Measurements from ENCODE around the gene TRIM24. TPM values are rescaled to one million over a fixed set of nuclear protein-coding genes. Genes with fewer than 3 reads are reported as not detected.

Gene TRIM24
- 5.3 and 6.5 TPM in 2 replicates for polyA plus RNA-seq (2012; rRNA removed)
- 7.2 and 7.4 TPM in 2 replicates for polyA plus RNA-seq (2012; cell fraction: cytosol; rRNA removed)
- polyA plus RNA-seq (2012; cell fraction: nucleus; rRNA removed), result 4.4 and 7.1 TPM in 2 replicates

DNA sequence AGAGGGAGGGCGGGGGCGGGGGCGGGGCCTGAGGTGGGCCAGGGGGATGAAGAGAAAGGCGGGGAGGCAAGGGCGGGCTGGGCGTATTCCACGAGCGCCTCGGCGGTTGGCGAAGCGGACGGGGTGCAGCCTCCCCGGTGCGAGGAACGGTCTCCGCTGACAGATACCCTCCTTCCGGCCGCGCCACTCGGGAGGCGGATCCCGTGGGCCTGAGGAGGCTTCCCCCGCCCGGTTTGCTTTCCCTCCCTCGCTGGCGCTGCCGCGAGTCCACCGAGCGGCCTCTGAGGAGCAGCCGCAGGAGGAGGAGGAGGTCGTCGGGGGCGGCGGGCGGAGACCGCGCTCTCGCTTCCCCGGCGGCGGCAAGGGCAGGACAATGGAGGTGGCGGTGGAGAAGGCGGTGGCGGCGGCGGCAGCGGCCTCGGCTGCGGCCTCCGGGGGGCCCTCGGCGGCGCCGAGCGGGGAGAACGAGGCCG lies at the start of gene TRIM24:
TRIM24 (plus strand) TSS at position 84 of the 473 bp plus-strand sequence; CDS start at position 374, 290 bp downstream.
- ChIA-PET POLR2A (interaction anchor here (0.6 to 1.0 kb wide), 4 partner anchors 8 to 299 kb away, joined by 3 to 5 read pairs (median 4); no protein-coding TSS in a partner anchor), CTCF (interaction anchor here (0.6 to 3.3 kb wide), 3 partner anchors 22 to 278 kb away, joined by 3 to 17 read pairs (median 3); no protein-coding TSS in a partner anchor)
- peaks cover 12% of the 10 kb centered on the region for H3F3A ChIP-seq (replicated peaks; ENCODE audit: insufficient read depth)
- WGBS (ENCODE audit: low lambda C conversion rate), result 0% methylated on average over 4 of the region's 59 CpGs
- no peaks in the 10 kb centered on the region for H3K9me3 ChIP-seq
- H3K4me1 ChIP-seq (ENCODE audit: control insufficient read depth in 1 of 2, insufficient read depth in 2 of 2, low read depth in 1 of 2, low read length in 1 of 2), result peaks cover 6 to 7% of the 10 kb centered on the region in 2 experiments; a peak in 3 of 4 replicates
- H3K9ac ChIP-seq, result peak within 1 kb of the TSS; percentile 74
- H3K79me2 ChIP-seq (ENCODE audit: insufficient read depth), result peaks cover 44% of the 10 kb centered on the region
- peak within 1 kb of the TSS; percentile 80 for H3K4me2 ChIP-seq
- H3K36me3 ChIP-seq (replicated peaks in 1 of 2; ENCODE audit: control insufficient read depth in 1 of 2, insufficient read depth in 2 of 2, low read length in 1 of 2), result no peaks in the 10 kb centered on the region
- H3K27ac ChIP-seq (ENCODE audit: low read depth in 2 of 2, low read length in 1 of 2), result peak within 1 kb of the TSS; percentile 87 to 95
- H4K20me1 ChIP-seq (ENCODE audit: insufficient read depth), result 0 out of 2 replicates have a peak, but pooled peaks cover 7% of the 10 kb centered on the region
- H3K27me3 ChIP-seq (ENCODE audit: insufficient read depth), result no peaks in the 10 kb centered on the region
- H3K9me2 ChIP-seq, result no peaks in the 10 kb centered on the region
- peak within 1 kb of the TSS; percentile 92 for H2AFZ ChIP-seq (ENCODE audit: low read depth)
- peak within 1 kb of the TSS; percentile 78 to 94 for H3K4me3 ChIP-seq (ENCODE audit: low read depth in 2 of 2, low read length in 1 of 2)
- DNase-seq, result peak; percentile 99
- TF ChIP-seq YY1 (IDR thresholded peaks at IDR 0.05; ENCODE audit: low read depth) (peak; percentile 70), MEF2A (IDR thresholded peaks at IDR 0.05; ENCODE audit: borderline replicate concordance, low read depth) (no peak), GABPA (IDR thresholded peaks at IDR 0.05; ENCODE audit: low read depth) (peak; percentile 57; the same call in 1 of the 2 replicates), TAF1 (IDR thresholded peaks at IDR 0.05; ENCODE audit: borderline replicate concordance, low read depth, low read length) (peak; percentile 94), FOSL2 (IDR thresholded peaks at IDR 0.05; ENCODE audit: borderline replicate concordance, low read depth) (no peak), SIN3A (IDR thresholded peaks at IDR 0.05; ENCODE audit: borderline replicate concordance, low read depth, low read length) (peak; percentile 95; the same call in 1 of the 2 replicates), ELF1 (IDR thresholded peaks at IDR 0.05) (peak; percentile 30), TEAD4 (IDR thresholded peaks at IDR 0.05; ENCODE audit: borderline replicate concordance, insufficient read depth) (no peak), NRF1 (IDR thresholded peaks at IDR 0.05; ENCODE audit: low read depth, low read length) (no peak), JUND (IDR thresholded peaks at IDR 0.05) (no peak), NFIC (IDR thresholded peaks at IDR 0.05; ENCODE audit: borderline replicate concordance) (no peak), RXRA (IDR thresholded peaks at IDR 0.05; ENCODE audit: borderline replicate concordance, low read depth) (no peak), RCOR1 (IDR thresholded peaks at IDR 0.05; ENCODE audit: low read length) (no peak), FOXM1 (IDR thresholded peaks at IDR 0.05; ENCODE audit: low read depth) (no peak), PBX3 (IDR thresholded peaks at IDR 0.05) (peak; percentile 16; the same call in 1 of the 2 replicates), GATA2 (CRISPR knock-in tag; IDR thresholded peaks at IDR 0.05) (no peak), RFX5 (IDR thresholded peaks at IDR 0.05; ENCODE audit: low read length) (no peak), SMC3 (IDR thresholded peaks at IDR 0.05; ENCODE audit: low read depth, low read length) (peak; percentile 2; the same call in 1 of the 2 replicates), RAD21 (IDR thresholded peaks at IDR 0.05; ENCODE audit: low read length) (peak; percentile 19), ZBTB33 (IDR thresholded peaks at IDR 0.05; ENCODE audit: borderline replicate concordance, low read depth) (0 out of 2 replicates have a peak, but pooled peaks have one; percentile 62), USF2 (IDR thresholded peaks at IDR 0.05; ENCODE audit: borderline replicate concordance, low read depth, low read length) (no peak), EZH2phosphoT487 (IDR thresholded peaks at IDR 0.05; ENCODE audit: borderline replicate concordance, low read depth) (no peak), MXI1 (IDR thresholded peaks at IDR 0.05; ENCODE audit: low read depth, low read length) (peak; percentile 44), CHD2 (IDR thresholded peaks at IDR 0.05; ENCODE audit: low read length, partially characterized antibody) (peak; percentile 24), POLR2AphosphoS5 (IDR thresholded peaks at IDR 0.05; ENCODE audit: low read depth, low read length) (peak; percentile 89)
- TF ChIP-seq, protein P1, sequence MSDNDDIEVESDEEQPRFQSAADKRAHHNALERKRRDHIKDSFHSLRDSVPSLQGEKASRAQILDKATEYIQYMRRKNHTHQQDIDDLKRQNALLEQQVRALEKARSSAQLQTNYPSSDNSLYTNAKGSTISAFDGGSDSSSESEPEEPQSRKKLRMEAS (IDR thresholded peaks at IDR 0.05; ENCODE audit: low read depth), result 0 out of 2 replicates have a peak, but pooled peaks have one; percentile 77
- TF ChIP-seq, protein P2, sequence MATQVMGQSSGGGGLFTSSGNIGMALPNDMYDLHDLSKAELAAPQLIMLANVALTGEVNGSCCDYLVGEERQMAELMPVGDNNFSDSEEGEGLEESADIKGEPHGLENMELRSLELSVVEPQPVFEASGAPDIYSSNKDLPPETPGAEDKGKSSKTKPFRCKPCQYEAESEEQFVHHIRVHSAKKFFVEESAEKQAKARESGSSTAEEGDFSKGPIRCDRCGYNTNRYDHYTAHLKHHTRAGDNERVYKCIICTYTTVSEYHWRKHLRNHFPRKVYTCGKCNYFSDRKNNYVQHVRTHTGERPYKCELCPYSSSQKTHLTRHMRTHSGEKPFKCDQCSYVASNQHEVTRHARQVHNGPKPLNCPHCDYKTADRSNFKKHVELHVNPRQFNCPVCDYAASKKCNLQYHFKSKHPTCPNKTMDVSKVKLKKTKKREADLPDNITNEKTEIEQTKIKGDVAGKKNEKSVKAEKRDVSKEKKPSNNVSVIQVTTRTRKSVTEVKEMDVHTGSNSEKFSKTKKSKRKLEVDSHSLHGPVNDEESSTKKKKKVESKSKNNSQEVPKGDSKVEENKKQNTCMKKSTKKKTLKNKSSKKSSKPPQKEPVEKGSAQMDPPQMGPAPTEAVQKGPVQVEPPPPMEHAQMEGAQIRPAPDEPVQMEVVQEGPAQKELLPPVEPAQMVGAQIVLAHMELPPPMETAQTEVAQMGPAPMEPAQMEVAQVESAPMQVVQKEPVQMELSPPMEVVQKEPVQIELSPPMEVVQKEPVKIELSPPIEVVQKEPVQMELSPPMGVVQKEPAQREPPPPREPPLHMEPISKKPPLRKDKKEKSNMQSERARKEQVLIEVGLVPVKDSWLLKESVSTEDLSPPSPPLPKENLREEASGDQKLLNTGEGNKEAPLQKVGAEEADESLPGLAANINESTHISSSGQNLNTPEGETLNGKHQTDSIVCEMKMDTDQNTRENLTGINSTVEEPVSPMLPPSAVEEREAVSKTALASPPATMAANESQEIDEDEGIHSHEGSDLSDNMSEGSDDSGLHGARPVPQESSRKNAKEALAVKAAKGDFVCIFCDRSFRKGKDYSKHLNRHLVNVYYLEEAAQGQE (IDR thresholded peaks at IDR 0.05; ENCODE audit: low read depth, low read length), result no peak

Data from SK-N-SH (cell line).